Neural crest cell (in vitro differentiated cells): ENCODE results near the gene HHATL. TPM values are rescaled to one million over a fixed set of nuclear protein-coding genes. Genes with fewer than 3 reads are reported as not detected.

Experiments
- DNase-seq: peaks from one replicate; pipeline ENCODE4 v3.0.0; 2021; ENCODE audit warnings: low read depth, mixed read lengths, low spot score
- H3K27ac Mint-ChIP-seq: one replicate; pipeline ENCODE4 v1.8.0; 2021; ENCODE audit warnings: mild to moderate bottlenecking, mixed read lengths; ENCODE audit not compliant: unreplicated experiment
- H3K27me3 Mint-ChIP-seq: 2 replicates; pipeline ENCODE4 v1.8.0; 2021; ENCODE audit warnings: low read depth, mild to moderate bottlenecking, mixed read lengths
- H3K36me3 Mint-ChIP-seq: 2 replicates; pipeline ENCODE4 v1.8.0; 2021; ENCODE audit warnings: low read depth, mild to moderate bottlenecking, mixed read lengths
- H3K4me1 Mint-ChIP-seq: 2 replicates; pipeline ENCODE4 v1.8.0; 2021; ENCODE audit warnings: mixed read lengths
- H3K4me3 Mint-ChIP-seq: one replicate; pipeline ENCODE4 v1.8.0; 2021; ENCODE audit warnings: mild to moderate bottlenecking, mixed read lengths
- H3K9me3 Mint-ChIP-seq: 2 replicates; pipeline ENCODE4 v1.8.0; 2021; ENCODE audit warnings: mixed read lengths
- total RNA-seq: library from RNA; stranded (reverse); gene quantifications from 2 replicates; pipeline ENCODE4 v1.2.1, GENCODE V29; 2021
- TF ChIP-seq, protein P1 (sequence below): fragments of 200-600 bp; sonication (generic); conservative IDR thresholded peaks from 2 replicates; pipeline ENCODE4 v1.5.0; 2021; ENCODE audit warnings: antibody characterized with exemption, mild to moderate bottlenecking

HHATL gene
- total RNA-seq, 1 donor from 2014 or later: not detected

DNA sequence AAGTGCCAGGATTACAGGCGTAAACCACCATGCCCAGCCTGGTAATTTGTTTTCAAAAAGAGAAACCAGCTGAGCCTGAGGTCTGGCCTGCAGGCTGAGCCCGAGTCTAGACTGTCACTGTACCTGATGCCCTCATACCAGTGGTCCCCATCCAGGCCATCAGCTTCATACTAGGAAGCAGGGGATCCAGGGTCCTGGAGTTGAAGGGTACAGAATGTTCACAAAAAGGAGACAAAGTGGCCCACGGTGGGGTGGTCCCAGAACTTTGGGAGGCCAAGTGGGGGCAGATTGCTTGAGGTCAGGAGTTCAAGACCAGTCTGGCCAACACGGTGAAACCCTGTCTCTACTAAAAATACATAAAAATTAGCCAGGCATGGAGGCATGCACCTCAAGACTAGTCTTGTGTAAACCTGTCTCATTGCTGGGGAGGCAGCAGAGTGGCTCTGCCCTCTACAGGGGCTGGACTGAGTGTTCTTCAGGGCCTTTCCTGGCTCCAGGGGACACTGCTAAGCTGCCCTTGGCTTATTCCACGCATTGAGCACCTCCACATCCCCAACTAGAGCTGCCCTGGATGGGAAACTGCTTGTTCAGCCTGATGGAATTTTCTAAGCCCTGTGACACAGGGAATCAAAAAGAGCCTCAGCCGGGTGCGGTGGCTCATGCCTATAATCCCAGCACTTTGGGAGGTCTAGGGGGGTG lies 7.9 kb upstream of the HHATL start:
- Mint-ChIP-seq H3K4me1 (no peaks in the 10 kb centered on the region), H3K36me3 (no peaks in the 10 kb centered on the region), H3K27me3 (no peaks in the 10 kb centered on the region), H3K27ac (no peak overlapping the region), H3K9me3 (no peaks in the 10 kb centered on the region), H3K4me3 (no peak overlapping the region)
- TF ChIP-seq, protein P1, sequence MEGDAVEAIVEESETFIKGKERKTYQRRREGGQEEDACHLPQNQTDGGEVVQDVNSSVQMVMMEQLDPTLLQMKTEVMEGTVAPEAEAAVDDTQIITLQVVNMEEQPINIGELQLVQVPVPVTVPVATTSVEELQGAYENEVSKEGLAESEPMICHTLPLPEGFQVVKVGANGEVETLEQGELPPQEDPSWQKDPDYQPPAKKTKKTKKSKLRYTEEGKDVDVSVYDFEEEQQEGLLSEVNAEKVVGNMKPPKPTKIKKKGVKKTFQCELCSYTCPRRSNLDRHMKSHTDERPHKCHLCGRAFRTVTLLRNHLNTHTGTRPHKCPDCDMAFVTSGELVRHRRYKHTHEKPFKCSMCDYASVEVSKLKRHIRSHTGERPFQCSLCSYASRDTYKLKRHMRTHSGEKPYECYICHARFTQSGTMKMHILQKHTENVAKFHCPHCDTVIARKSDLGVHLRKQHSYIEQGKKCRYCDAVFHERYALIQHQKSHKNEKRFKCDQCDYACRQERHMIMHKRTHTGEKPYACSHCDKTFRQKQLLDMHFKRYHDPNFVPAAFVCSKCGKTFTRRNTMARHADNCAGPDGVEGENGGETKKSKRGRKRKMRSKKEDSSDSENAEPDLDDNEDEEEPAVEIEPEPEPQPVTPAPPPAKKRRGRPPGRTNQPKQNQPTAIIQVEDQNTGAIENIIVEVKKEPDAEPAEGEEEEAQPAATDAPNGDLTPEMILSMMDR: no peak
- no peak for DNase-seq

- TF ChIP-seq, protein P1: no peak
- Mint-ChIP-seq H3K4me1 (no peaks in the 10 kb centered on the region), H3K4me3 (no peak overlapping the region), H3K9me3 (no peaks in the 10 kb centered on the region), H3K27me3 (no peaks in the 10 kb centered on the region), H3K27ac (no peak overlapping the region), H3K36me3 (no peaks in the 10 kb centered on the region)
- DNase-seq: no peak
These were observed 7.0 kb upstream of the HHATL start for GRCh38 chr3:42709621-42710020.

- no peak for DNase-seq
- Mint-ChIP-seq H3K27me3 (no peaks in the 10 kb centered on the region), H3K4me1 (no peaks in the 10 kb centered on the region), H3K36me3 (no peaks in the 10 kb centered on the region), H3K4me3 (no peak overlapping the region), H3K9me3 (no peaks in the 10 kb centered on the region), H3K27ac (no peak overlapping the region)
- TF ChIP-seq, protein P1: no peak
These were observed 6.1 kb upstream of the HHATL start for GRCh38 chr3:42708611-42709151.

DNA sequence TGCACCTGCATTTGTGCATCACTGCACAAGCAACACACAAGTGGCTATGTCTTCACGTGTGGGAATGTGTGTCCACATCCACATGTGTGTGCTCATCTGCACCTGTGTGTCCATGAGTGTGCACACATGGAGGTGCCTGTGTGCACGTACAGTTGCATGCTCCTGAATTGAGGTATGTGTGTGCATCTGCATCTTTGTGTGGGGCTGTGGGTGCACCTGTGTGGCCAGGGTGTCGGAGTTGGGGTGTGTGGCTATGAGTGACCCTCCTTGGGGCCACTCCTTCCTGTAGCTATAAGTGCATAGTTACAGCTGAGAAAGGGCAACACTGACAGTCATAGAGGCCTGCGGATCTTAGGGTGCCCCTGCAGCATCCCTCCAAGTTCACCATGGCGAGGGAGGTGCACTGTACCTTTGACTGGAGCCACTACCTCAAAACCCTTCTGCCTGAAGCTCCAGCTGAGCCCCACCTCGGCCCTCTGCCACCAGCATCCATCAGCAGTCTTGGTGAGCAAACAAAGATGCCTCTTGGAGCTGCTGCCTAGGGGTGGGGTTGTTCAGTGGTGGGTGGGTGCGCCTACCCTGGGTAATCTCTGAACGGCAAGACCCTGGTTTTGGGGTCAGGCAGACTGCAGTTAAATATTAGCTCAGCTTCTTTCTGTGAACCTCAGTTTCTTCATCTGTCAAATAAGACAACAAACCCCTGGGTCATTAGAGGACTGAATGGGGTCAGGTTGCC lies 5.2 kb upstream of the HHATL start:
- no peaks in the 10 kb centered on the region for H3K27me3 Mint-ChIP-seq
- peak overlapping the region; percentile 84 for H3K27ac Mint-ChIP-seq
- TF ChIP-seq, protein P1: no peak

DNA sequence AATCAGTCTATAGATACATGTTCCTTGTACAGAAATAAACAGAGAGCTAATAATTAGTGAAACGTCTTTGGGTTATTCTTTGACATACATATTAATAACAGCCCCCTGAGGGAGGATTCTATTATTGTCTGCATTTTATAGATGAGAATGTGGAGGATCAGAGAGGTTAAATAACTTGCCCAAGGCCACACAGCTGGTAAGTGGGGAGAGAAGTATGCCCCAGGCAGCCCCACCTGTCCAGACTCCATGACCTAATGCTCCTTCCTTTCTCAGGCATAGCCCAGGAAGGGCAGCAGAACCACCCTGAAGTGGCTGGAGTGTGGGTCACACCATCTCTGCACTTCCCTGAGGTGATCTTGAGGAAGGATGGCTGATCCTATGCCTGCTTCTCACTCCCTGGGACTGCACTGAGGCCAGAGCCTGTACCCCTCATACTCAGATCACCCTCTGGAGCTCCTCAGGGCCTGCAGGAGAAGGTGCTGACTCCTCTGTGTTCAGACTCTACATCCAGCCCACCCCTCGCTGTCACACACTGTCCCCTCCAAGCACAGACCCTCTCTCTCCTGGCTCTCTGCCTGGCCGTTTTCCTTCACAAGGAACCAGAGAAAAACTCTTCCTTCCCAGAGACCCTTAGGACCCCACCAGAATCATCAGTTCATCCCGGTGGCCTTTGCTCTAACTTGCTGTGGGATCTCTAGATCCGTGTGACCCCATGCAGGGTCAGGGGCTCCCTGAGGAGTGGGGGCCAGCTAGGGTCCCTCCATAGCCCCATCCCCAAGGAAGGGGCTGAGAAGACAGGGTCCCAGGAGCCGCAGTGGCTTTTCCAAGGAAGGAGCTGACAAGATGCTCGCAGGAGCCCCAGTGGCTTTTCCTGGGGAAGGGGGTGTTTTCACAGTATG lies 4.4 kb upstream of the HHATL start:
- Mint-ChIP-seq H3K27ac (no peak overlapping the region), H3K36me3 (no peaks in the 10 kb centered on the region), H3K4me3 (no peak overlapping the region), H3K9me3 (no peaks in the 10 kb centered on the region), H3K4me1 (no peaks in the 10 kb centered on the region), H3K27me3 (no peaks in the 10 kb centered on the region)
- DNase-seq: no peak
- TF ChIP-seq, protein P1: no peak

More for the DNA sequence above, 5.2 kb upstream of the HHATL start:
- Mint-ChIP-seq H3K4me1 (no peaks in the 10 kb centered on the region), H3K9me3 (no peaks in the 10 kb centered on the region), H3K36me3 (no peaks in the 10 kb centered on the region), H3K4me3 (no peak overlapping the region)
- DNase-seq: no peak
